Smooth muscle cell (in vitro differentiated cells): ENCODE data around the gene ABCG1. TPM values are rescaled to one million over a fixed set of nuclear protein-coding genes. Genes with fewer than 3 reads are reported as not detected.

Experiments
- DNase-seq: peaks from one replicate; lab custom pipeline; 2025; ENCODE audit not compliant: unreplicated experiment; lab: John Stamatoyannopoulos, UW
- H2AFZ ChIP-seq: fragments of 200-600 bp; sonication (generic); 2 replicates; pipeline ENCODE4 v1.6.0; 2016; ENCODE audit warnings: antibody characterized with exemption, low read depth, mild to moderate bottlenecking
- H3F3A ChIP-seq: fragments of 200-600 bp; sonication (generic); 2 replicates; pipeline ENCODE4 v1.6.0; 2017; ENCODE audit warnings: antibody characterized with exemption, low read depth
- H3K27ac ChIP-seq: fragments of 200-600 bp; sonication (generic); 2 replicates; pipeline ENCODE4 v1.5.1; 2016; ENCODE audit warnings: low read depth, mild to moderate bottlenecking
- H3K27me3 ChIP-seq: fragments of 200-600 bp; sonication (generic); 2 replicates; pipeline ENCODE4 v1.6.1; 2016; ENCODE audit warnings: low read depth, mild to moderate bottlenecking
- H3K36me3 ChIP-seq: fragments of 200-600 bp; sonication (generic); 2 replicates; pipeline ENCODE4 v1.5.1; 2016; ENCODE audit warnings: low read depth
- H3K4me1 ChIP-seq: fragments of 200-600 bp; sonication (generic); 2 replicates; pipeline ENCODE4 v1.5.1; 2016; ENCODE audit warnings: low read depth
- H3K4me2 ChIP-seq: fragments of 200-600 bp; sonication (generic); 2 replicates; pipeline ENCODE4 v1.6.0; 2016; ENCODE audit warnings: mild to moderate bottlenecking
- H3K4me3 ChIP-seq: fragments of 200-600 bp; sonication (generic); 2 replicates; pipeline ENCODE4 v1.5.1; 2016; ENCODE audit warnings: mild to moderate bottlenecking
- H3K79me2 ChIP-seq: fragments of 200-600 bp; sonication (generic); 2 replicates; pipeline ENCODE4 v1.6.0; 2016; ENCODE audit warnings: low read depth, mild to moderate bottlenecking
- H3K9ac ChIP-seq: fragments of 200-600 bp; sonication (generic); 2 replicates; pipeline ENCODE4 v1.6.0; 2016; ENCODE audit warnings: low read depth
- H3K9me3 ChIP-seq: fragments of 200-600 bp; sonication (generic); replicated peaks from 2 replicates; pipeline ENCODE4 v1.5.1; 2016; ENCODE audit warnings: low read depth
- H4K20me1 ChIP-seq: fragments of 200-600 bp; sonication (generic); 2 replicates; pipeline ENCODE4 v1.6.0; 2016; ENCODE audit warnings: low read depth
- WGBS: methylation state at CpG from one replicate; pipeline ENCODE4 v1.1.7; 2016; ENCODE audit warnings: low lambda C conversion rate; 5-methylcytosine and 5-hydroxymethylcytosine counted together
- polyA plus RNA-seq: library from polyadenylated mRNA; unstranded; fragments of >200 nt; fragmentation: Nextera tagmentation; extraction: Ambion mirVana; gene quantifications from 2 replicates; pipeline ENCODE4 v1.2.1, GENCODE V29; 2016
- total RNA-seq: library from RNA; depleted of rRNA; stranded (reverse); fragments of >200 nt; gene quantifications from 2 replicates; pipeline ENCODE4 v1.2.3, GENCODE V29; 2014
- TF ChIP-seq, protein P1 (sequence below): fragments of 200-600 bp; sonication (generic); IDR thresholded peaks from 2 replicates; pipeline ENCODE4 v1.5.1; 2017; ENCODE audit warnings: borderline replicate concordance, mild to moderate bottlenecking, antibody characterized with exemption; ENCODE audit not compliant: insufficient read depth, poor library complexity, severe bottlenecking

ABCG1 gene
- total and polyA plus RNA-seq, 2 experiments from 2014 or later: 0.55 to 2.9 TPM

DNA sequence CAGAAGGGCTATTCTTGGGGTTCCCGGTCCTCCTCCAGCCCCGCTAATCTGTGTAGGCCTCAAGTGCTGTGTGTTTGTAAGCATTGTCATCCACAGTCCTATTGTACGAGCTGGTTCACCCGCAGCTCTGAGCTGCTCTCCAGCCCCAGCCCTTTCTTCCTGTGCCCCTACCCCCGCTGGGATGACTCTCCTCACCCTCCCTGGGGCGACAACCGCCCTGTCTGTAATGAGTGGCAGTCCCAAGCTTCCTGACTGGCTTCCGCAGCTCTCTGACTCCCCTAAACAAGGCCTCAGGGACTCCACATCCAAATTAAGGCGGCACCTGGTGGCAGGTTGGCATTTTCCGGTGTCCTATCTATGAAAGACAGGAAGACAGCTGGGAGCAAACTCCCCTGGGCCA lies 50.4 kb downstream of the ABCG1 start:
- Histone ChIP-seq H4K20me1 (no peaks in the 10 kb centered on the region), H3K4me3 (no peak overlapping the region), H3F3A (no peaks in the 10 kb centered on the region), H3K27me3 (no peaks in the 10 kb centered on the region), H3K79me2 (no peaks in the 10 kb centered on the region), H3K4me1 (no peaks in the 10 kb centered on the region), H3K27ac (no peak overlapping the region), H3K4me2 (no peak overlapping the region), H3K9ac (no peak overlapping the region), H3K36me3 (no peaks in the 10 kb centered on the region), H2AFZ (no peak overlapping the region), H3K9me3 (no peaks in the 10 kb centered on the region)
- TF ChIP-seq, protein P1, sequence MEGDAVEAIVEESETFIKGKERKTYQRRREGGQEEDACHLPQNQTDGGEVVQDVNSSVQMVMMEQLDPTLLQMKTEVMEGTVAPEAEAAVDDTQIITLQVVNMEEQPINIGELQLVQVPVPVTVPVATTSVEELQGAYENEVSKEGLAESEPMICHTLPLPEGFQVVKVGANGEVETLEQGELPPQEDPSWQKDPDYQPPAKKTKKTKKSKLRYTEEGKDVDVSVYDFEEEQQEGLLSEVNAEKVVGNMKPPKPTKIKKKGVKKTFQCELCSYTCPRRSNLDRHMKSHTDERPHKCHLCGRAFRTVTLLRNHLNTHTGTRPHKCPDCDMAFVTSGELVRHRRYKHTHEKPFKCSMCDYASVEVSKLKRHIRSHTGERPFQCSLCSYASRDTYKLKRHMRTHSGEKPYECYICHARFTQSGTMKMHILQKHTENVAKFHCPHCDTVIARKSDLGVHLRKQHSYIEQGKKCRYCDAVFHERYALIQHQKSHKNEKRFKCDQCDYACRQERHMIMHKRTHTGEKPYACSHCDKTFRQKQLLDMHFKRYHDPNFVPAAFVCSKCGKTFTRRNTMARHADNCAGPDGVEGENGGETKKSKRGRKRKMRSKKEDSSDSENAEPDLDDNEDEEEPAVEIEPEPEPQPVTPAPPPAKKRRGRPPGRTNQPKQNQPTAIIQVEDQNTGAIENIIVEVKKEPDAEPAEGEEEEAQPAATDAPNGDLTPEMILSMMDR: no peak
- no peak for DNase-seq
- 86% methylated on average over 10 of the region's 10 CpGs for WGBS

DNA sequence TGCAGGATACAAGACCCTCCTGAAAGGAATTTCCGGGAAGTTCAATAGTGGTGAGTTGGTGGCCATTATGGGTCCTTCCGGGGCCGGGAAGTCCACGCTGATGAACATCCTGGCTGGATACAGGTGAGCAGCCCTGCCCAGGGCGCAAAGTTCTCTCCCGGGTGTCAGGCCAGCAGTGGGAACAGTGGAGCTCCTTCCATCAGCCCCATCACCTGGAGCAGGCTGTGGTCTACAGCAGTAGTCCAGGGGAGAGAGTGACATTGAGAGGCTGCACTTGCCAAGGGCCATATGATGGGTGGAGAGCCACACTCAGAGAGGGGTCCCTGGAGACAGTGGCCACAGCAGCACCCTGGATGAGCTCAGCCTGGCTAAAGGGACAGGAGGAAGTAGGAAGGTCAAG lies 52.1 kb downstream of the ABCG1 start:
- H4K20me1 ChIP-seq: no peaks in the 10 kb centered on the region
- H3K27ac ChIP-seq: no peak overlapping the region

DNA sequence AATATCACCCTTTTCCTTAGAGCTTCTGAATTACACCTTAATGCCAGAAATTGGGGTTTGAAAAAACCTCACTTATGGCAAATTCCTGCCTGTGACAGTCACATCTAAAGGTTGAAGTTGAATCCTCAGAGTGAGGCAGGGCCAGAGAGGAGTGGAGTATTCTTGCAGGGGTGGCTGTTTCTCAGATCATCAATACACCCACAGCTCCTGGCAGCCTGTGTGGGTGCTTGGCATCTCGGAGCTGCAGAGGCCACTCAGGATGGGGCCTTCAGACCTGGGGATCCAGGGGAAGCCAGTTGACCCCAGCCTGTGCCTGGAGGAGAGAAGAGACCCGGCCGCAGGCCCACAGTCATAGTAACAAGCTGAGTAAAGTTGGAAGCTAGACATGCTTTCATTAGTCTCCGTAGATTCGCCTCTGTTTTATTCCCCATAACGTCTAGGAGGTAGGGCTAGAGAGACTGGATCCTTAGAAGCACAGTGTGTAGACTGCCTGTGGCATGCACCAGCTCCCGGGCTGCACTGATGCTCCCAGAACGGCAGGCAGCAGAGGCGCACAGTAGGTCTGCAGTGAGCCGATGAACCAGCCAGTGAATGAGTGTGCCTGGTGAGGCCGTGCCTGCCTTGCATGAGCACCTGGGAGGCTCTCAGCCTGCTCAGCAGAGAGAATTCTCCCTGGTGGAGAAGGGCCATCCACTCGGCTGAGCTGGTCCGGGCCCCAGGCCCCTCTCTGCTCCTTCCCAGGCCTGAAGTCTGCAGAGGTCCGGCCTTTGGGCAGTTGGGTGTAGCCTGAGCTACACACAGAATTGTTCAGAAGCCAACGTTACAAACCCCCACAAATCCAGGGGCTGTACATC lies 53.4 kb downstream of the ABCG1 start:
- WGBS: 92% methylated on average over 15 of the region's 15 CpGs
- no peaks in the 10 kb centered on the region for H3F3A ChIP-seq
- H3K36me3 ChIP-seq: no peaks in the 10 kb centered on the region
- H2AFZ ChIP-seq: no peak overlapping the region
- H3K79me2 ChIP-seq: no peaks in the 10 kb centered on the region
- H3K9ac ChIP-seq: no peak overlapping the region
- H3K4me2 ChIP-seq: no peak overlapping the region
- no peaks in the 10 kb centered on the region for H3K9me3 ChIP-seq
- TF ChIP-seq, protein P1: no peak
- no peaks in the 10 kb centered on the region for H3K27me3 ChIP-seq
- H4K20me1 ChIP-seq: no peaks in the 10 kb centered on the region
- no peaks in the 10 kb centered on the region for H3K4me1 ChIP-seq
- DNase-seq: no peak
- H3K4me3 ChIP-seq: no peak overlapping the region
- no peak overlapping the region for H3K27ac ChIP-seq

More for the DNA sequence above, 52.1 kb downstream of the ABCG1 start:
- WGBS: 96% methylated on average over 6 of the region's 6 CpGs
- no peaks in the 10 kb centered on the region for H3K27me3 ChIP-seq
- no peak overlapping the region for H2AFZ ChIP-seq
- H3K79me2 ChIP-seq: no peaks in the 10 kb centered on the region
- H3K4me3 ChIP-seq: no peak overlapping the region
- TF ChIP-seq, protein P1: no peak
- H3K9ac ChIP-seq: no peak overlapping the region
- no peaks in the 10 kb centered on the region for H3K9me3 ChIP-seq
- no peaks in the 10 kb centered on the region for H3K4me1 ChIP-seq
- H3K36me3 ChIP-seq: no peaks in the 10 kb centered on the region
- DNase-seq: no peak
- no peak overlapping the region for H3K4me2 ChIP-seq
- H3F3A ChIP-seq: no peaks in the 10 kb centered on the region

DNA sequence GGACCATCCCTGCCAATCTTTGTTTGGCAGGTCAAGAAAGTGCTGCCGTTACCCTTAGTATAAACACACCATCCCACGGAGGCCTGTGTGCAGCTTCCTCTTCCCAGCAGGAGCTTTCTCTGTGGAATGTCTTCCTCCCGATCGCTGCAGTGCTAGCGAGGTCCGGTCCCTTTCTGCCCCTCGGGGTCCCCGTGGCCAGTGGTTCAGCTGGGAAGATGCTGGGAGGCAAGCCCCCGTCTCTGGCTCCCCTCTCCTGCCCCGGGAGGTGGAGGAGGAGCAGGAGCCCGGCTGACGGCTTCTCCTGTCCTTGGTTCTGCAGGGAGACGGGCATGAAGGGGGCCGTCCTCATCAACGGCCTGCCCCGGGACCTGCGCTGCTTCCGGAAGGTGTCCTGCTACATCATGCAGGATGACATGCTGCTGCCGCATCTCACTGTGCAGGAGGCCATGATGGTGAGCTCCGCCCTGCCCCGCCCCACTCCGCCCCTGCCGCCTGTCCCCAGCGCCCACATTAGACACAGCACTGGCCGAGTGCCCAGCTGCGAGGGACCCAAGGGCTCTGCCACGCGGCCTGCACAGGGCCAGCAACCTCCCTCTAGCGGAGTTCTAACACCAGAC lies 54.2 kb downstream of the ABCG1 start:
- Histone ChIP-seq H3K4me1 (no peaks in the 10 kb centered on the region), H3K9ac (no peak overlapping the region), H3K9me3 (no peaks in the 10 kb centered on the region), H3F3A (no peaks in the 10 kb centered on the region), H3K4me3 (no peak overlapping the region), H3K27ac (no peak overlapping the region), H3K4me2 (no peak overlapping the region), H3K79me2 (no peaks in the 10 kb centered on the region), H2AFZ (no peak overlapping the region), H3K36me3 (no peaks in the 10 kb centered on the region), H3K27me3 (no peaks in the 10 kb centered on the region), H4K20me1 (no peaks in the 10 kb centered on the region)
- no peak for DNase-seq
- 84% methylated on average over 29 of the region's 29 CpGs for WGBS
- TF ChIP-seq, protein P1: no peak
